RPMI8226 (cell line): ENCODE results near the gene SERINC5.

Experiments
- DNase-seq: peaks from one replicate; pipeline ENCODE4 v3.0.0-alpha.2; 2015

SERINC5 gene

DNA sequence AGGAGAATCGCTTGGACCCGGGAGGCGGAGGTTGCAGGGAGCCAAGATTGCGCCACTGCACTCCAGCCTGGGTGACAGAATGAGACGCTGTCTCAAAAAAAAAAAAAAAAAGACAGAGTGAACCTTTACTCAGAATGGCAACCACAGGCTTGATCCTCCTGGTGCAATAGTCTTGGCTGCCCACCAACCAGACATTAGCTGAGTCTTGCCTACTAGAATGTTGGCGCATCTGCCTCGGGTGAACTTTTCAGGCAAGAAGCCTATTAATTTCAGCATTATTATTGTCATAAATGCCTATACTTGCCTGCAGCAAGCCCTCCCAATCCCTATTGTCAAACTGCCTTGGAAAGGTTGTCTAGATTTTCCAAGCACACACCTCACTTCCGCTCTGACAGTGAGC is 4.2 kb downstream of the SERINC5 start:
- no peak for DNase-seq

- DNase-seq: no peak
Observed at GRCh38 chr5:80250801-80251200, 5.0 kb downstream of the SERINC5 start.

- no peak for DNase-seq
Observed at GRCh38 chr5:80249901-80250300, 5.9 kb downstream of the SERINC5 start.

- DNase-seq: peak; percentile 17
Observed at GRCh38 chr5:80248378-80248777, 7.5 kb downstream of the SERINC5 start.

DNA sequence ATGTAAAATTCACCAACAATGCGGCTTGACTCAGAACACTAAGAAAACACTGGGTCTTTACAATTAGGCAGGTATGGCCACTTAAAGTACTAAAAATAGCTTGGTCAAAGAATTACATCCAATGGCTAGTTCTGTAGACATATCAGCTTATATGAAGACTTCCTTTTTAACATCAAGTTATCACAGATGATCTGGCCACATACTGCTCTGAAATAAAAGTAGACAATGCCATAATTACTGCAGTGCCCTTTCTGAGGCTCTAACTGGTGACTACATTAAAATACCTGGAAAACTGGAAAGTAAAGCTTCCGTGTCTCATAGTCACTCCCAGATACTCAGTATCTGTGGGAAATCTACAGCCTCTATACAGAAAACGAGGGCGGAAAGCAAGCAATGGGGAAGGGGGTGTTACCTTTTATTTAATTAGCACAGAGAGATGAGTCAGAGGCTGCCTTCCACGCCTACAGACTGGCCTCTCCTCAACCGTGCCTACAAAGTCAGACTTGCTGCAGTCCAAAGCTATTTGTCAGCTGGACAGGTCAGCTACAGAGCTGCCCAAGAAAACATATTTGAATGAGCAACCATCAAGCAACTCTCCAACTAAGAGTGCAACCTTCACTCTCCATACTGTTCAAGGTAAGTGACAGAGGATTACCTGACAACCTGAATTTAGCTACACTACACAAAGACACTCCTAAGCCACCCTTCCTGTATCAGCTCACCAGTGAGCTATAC is 8.7 kb downstream of the SERINC5 start:
- peak; percentile 75 for DNase-seq

DNA sequence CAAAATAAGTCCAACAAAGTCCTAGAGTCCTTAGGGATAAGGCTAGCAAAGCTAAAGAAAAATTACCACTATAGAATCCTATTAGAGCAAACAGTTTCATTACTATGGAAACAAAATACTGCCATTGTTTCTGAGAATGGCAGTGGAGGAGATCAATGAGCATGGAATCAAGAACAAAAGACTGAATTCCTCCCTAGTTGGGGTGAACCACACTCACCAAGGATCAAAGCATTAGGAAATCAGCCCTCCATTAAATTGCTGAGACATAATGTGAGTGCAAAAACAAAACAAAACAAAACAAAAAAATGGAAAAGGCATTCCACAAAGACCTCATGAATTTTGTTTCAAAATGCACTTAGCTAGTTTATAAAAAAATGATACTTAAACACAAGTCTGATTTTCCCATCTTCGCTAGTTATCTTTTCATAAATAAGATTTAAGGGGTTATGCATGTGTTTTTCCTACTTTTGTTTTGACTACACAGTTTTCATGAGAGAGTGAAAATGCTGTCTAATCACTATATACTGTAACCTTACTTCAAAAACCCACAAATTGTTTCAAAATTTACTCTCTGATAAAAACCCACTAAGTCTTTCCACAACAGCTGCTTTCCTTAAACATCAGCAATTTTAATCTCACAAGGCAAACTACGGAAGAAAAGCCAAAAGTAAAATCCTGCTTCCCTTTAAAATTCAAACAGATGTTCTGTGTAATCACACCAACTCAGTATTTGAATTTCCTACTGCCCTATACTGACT is 9.7 kb downstream of the SERINC5 start:
- peak; percentile 69 for DNase-seq

DNA sequence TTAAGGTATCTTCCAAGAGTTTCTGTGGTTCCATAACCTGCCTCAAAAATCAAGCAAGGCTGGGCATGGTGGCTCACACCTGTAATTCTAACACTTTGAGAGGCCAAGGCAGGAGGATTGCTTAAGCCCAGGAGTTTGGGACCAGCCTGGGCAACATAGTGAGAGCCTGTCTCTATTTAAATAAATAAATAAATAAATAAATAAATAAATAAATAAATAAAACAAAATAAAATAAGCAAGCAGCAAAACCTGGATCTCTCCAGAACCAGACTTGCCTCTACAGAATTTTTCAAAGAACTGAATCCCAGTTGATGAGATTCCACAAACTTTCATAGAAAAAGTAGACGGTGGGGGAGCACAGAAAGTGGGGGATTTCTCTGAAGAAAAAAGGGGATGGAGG is 12.3 kb downstream of the SERINC5 start:
- DNase-seq: no peak

GRCh38 chr5:80242849-80243248 is 13.0 kb downstream of the SERINC5 start:
- no peak for DNase-seq

DNA sequence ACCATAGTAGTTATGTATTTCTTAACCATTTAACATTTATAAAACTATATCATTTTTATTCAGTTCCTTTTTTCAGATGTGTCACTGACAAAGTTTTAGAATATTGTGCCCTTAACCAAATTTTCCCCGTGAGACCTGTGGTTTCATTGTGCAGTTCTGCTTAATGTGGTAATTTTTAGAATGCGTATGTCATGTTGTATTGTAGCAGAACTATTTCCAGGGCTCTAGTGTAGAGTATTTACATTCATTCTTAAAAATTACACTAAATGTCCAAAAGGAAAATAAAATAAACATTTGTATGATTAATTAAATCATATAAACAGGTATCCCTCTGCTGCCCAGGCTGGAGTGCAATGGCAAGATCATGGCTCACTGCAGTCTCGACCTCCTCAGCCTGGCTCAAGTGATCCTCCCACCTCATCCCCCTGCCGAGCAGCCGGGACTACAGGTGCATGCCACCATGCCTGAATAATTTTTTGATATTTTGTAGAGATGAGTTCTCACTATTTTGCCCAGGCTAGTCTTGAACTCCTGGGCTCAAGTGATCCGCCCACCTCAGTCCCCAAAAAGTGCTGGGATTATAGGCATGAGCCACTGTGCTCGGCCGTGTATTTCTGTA is 15.4 kb downstream of the SERINC5 start:
- DNase-seq: no peak

- DNase-seq: no peak
Observed at GRCh38 chr5:80239680-80240367, 16.0 kb downstream of the SERINC5 start.

GRCh38 chr5:80238778-80239679 is 16.8 kb downstream of the SERINC5 start:
- peak; percentile 73 for DNase-seq

- no peak for DNase-seq
Observed at GRCh38 chr5:80238097-80238496, 17.8 kb downstream of the SERINC5 start.

GRCh38 chr5:80237243-80237642 is 18.6 kb downstream of the SERINC5 start:
- DNase-seq: no peak

DNA sequence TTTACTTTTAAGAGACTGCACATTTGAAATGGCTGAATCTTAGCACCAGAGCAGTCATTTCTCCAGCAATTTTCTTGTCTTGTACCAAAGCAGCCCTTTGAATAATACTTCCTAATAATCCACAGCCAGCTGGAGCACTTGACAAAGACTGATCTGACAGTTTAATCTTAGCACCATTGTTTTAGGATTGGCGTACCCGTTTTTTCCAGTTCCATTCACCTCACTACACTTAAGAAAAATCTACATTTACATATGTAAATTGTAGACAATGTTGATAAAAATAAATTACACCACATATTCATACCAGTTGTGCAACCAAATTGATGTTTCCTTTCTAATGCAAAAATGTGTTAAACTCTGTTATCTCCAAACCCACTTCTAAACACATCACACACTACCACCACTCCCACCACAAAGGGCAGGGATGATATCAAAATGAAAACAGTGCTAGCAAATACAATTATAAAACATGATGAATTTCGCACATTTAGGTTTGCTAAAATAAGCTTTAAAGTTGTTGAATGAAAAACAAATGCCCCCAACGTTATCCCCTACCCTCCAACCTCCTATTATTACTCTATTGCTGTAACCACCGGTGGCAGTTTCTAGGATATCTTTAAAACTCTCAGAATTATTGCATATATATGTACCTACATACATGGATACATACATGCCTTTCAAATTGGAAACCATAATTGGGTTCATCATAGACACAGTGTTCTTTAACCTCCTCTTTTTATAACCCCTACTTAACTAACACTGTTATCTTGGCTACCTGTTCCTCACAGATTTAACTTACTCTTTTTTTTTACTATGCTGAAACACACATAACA is 21.5 kb downstream of the SERINC5 start:
- no peak for DNase-seq

- DNase-seq: no peak
Observed at GRCh38 chr5:80231693-80232092, 24.2 kb downstream of the SERINC5 start.

- DNase-seq: no peak
Observed at GRCh38 chr5:80231243-80231642, 24.6 kb downstream of the SERINC5 start.

DNA sequence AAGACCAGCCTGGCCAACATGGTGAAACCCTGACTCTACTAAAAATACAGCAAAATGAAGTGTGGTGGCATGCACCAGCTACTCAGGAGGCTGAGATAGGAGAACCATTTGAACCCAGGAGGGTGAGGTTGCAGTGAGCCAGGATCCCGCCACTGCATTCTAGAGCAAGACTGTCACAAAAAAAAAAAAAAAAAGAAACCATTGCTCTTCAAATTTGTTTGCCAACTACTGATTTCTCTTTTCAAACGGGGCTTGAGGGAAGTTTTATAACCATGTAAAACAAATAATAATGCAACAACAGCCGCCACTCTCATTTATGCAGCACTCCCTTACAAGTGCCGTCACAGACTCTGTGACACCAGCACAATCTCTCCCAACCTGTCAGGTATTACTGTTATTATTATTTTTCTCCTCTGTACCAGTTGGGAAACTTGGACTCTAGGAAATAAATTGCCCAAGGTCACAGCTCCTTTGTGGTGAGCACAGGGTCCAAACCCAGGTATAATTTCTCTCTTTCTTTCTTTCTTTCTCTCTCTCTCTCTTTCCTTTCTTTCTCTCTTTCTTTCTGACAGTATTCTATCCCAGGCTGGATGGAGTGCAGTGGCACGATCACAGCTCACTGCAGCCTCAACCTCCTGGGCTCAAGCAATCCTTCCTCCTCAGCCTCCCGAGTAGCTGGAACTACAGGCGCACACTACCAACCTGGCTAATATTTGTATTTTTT is 25.4 kb downstream of the SERINC5 start:
- DNase-seq: no peak

GRCh38 chr5:80229902-80230255 is 26.0 kb downstream of the SERINC5 start:
- no peak for DNase-seq

DNA sequence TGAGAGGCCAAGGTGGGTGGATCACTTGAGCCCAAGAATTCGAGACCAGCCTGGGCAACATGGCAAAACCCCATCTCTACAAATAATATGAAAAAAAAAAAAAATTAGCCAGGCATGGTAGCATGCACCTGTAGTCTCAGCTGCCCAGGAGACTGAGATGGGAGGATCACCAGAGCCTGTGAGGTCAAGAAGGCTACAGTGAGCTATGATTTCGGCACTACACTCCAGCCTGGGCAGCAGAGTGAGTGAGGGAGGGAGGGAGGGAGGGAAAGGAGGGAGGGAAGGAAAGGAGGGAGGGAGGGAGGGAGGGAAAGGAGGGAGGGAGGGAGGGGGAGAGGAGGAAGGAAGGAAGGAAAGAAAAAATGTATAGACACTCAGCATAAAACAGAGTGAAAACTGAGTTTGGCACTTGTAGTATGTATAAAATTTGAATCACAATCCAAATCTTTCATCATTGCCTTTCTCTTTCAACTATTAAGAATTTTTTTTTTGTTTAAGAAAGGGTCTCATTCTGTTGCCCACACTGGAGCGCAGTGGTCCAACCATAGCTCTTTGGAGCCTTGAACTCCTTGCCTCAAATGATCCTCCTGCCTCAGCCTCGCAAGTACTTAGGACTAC is 27.8 kb downstream of the SERINC5 start:
- DNase-seq: no peak

GRCh38 chr5:80225934-80226326 is 29.9 kb downstream of the SERINC5 start:
- DNase-seq: no peak
